ENCODE measurements around the gene MALT1.

DNA sequence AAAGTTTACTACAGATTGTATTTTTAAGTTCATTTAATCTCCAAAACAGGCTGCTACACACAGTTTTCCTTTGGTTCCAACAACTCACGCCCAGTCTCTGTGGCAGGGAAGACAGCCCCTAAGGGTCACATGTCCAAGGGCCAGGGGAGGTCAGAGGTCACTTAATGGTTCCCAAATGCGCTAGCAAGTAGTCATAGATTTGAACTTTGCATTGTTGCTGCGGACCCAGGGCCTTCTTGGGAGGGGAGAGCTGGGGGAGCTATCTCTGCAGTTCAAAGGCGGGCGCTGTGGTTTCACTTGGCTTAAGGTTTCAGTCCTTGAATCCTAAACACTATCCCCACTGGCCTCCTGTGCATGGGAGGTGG is 118.6 kb downstream of the MALT1 start:
- TF ChIP-seq, protein P1, sequence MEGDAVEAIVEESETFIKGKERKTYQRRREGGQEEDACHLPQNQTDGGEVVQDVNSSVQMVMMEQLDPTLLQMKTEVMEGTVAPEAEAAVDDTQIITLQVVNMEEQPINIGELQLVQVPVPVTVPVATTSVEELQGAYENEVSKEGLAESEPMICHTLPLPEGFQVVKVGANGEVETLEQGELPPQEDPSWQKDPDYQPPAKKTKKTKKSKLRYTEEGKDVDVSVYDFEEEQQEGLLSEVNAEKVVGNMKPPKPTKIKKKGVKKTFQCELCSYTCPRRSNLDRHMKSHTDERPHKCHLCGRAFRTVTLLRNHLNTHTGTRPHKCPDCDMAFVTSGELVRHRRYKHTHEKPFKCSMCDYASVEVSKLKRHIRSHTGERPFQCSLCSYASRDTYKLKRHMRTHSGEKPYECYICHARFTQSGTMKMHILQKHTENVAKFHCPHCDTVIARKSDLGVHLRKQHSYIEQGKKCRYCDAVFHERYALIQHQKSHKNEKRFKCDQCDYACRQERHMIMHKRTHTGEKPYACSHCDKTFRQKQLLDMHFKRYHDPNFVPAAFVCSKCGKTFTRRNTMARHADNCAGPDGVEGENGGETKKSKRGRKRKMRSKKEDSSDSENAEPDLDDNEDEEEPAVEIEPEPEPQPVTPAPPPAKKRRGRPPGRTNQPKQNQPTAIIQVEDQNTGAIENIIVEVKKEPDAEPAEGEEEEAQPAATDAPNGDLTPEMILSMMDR (IDR thresholded peaks at IDR 0.05; ENCODE audit: low read depth, low read length), result no peak
- TF ChIP-seq POLR2A (IDR thresholded peaks at IDR 0.05; ENCODE audit: extremely low read depth, insufficient read length) (no peak), MYC (IDR thresholded peaks at IDR 0.05; ENCODE audit: low read depth, low read length) (no peak)
- TF ChIP-seq, protein P2, sequence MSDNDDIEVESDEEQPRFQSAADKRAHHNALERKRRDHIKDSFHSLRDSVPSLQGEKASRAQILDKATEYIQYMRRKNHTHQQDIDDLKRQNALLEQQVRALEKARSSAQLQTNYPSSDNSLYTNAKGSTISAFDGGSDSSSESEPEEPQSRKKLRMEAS (IDR thresholded peaks at IDR 0.05; ENCODE audit: low read depth, low read length), result no peak

Data from NB4 (cell line).